HepG2 (cell line): Measurements from ENCODE around the gene CEBPE. TPM values are rescaled to one million over a fixed set of nuclear protein-coding genes. Genes with fewer than 3 reads are reported as not detected.

Experiments
- HNRNPUL1 ChIP-seq: fragments of 200-400 bp; formaldehyde crosslinking; IDR thresholded peaks from 2 replicates; pipeline ENCODE4 v1.6.1; 2017; ENCODE audit warnings: low read depth, mild to moderate bottlenecking, low read length, moderate library complexity
- JARID2 ChIP-seq: sonication (generic); formaldehyde crosslinking; IDR thresholded peaks from 2 replicates; pipeline ENCODE4 v1.8.1; 2023; ENCODE audit warnings: missing genetic modification reagents, inconsistent platforms; ENCODE audit not compliant: insufficient replicate concordance
- NKX3-1 ChIP-seq: sonication (generic); formaldehyde crosslinking; IDR thresholded peaks from 2 replicates; pipeline ENCODE4 v1.5.0; 2020; ENCODE audit warnings: missing genetic modification reagents
- POGZ ChIP-seq: sonication (generic); formaldehyde crosslinking; IDR thresholded peaks from 2 replicates; pipeline ENCODE4 v1.4.0; 2020; ENCODE audit warnings: mild to moderate bottlenecking, missing genetic modification reagents
- STAG1 ChIP-seq: sonication (generic); formaldehyde crosslinking; IDR thresholded peaks from 2 replicates; pipeline ENCODE4 v1.4.0; 2020; ENCODE audit warnings: missing genetic modification reagents
- ZNF264 ChIP-seq: sonication (generic); formaldehyde crosslinking; IDR thresholded peaks from 2 replicates; pipeline ENCODE4 v1.4.0; 2020; ENCODE audit warnings: missing genetic modification reagents
- polyA plus RNA-seq, 8 experiments: library from polyadenylated mRNA; depleted of rRNA in 3 of 8; stranded (reverse) in 7 of 8; unstranded in 1 of 8; fragments of >200 nt; fragmentation: Illumina TruSeq in 4 of 8; extraction: Trizol in 4 of 8; gene quantifications; 2 replicates each; pipeline versions ENCODE4 v1.2.1 to v1.2.3, GENCODE V29; 2011 to 2016; ENCODE audit warnings: low read depth in 4 of 8, missing spikeins in 1 of 8, mixed read lengths in 1 of 8; ENCODE audit not compliant: insufficient read depth in 1 of 8
- total RNA-seq, 5 experiments: library from RNA; depleted of rRNA; stranded (reverse); fragments of >200 nt; fragmentation: Illumina TruSeq; extraction: Trizol; gene quantifications; 2 replicates each; pipeline ENCODE4 v1.2.3, GENCODE V29; 2016; ENCODE audit warnings: low read depth in 1 of 5
- TF ChIP-seq, protein P1 (sequence below): sonication (generic); formaldehyde crosslinking; IDR thresholded peaks from 2 replicates; pipeline ENCODE4 v1.9.0; 2021; ENCODE audit warnings: missing genetic modification reagents, borderline replicate concordance
- TF ChIP-seq, protein P2 (sequence below): sonication (generic); formaldehyde crosslinking; IDR thresholded peaks from 2 replicates; pipeline ENCODE4 v1.5.0; 2020; ENCODE audit warnings: missing genetic modification reagents
- TF ChIP-seq, protein P3 (sequence below): IDR thresholded peaks from 2 replicates; pipeline ENCODE4 v1.6.1; 2012; ENCODE audit warnings: inconsistent platforms

CEBPE gene
- total and polyA plus RNA-seq, 2 of the 13 experiments (the other 11 are each of a cell fraction or from before 2014, with no cell fraction given), result 0.09 to 0.11 TPM

DNA sequence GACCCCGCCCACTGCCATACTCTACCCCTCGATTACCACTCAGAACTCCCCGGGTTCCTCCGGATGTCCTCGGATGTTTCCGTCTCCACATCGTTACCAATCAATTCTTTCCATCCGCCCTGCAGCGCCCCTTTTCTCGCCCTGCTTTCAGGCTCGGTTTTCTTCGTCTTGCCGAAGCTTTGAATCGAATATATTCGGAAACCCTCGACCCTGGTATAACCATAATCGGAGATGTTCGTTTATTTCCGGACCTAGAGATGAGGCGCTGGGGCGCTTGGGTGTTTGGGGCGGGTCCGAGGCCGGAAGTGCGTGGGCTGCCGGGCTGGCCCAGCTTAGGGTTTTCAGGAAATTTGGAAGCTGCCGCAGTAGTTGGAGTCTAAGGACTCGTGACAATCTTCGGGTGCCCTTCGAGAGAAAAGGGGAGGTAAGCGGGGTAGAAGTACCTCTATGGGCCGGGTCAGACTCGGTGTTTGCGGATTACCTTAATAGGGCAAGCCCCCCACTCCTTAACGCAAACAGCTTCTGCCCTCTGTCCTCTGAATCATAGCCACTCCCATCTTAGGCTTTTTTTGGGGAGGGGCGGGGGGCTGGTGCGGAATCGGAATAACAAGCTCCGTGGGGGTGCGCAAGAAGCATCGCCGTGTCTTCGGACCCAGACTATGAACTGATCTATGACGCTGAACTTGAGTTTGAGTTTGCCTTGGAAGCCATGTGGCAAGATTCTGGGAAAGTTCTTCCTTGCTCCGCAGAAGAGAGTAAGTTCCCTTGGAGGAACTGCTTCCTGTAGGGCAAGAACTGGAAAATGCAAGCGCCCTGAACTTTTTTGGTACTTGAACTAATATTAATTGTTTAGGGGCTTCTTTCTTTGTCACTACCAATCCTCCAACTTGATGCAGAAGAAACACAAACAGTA lies 23.6 kb downstream of the CEBPE start, which contains the start of gene C14orf119 (continued):
- TF ChIP-seq JARID2 (CRISPR knock-in tag) (no peak), NKX3-1 (CRISPR knock-in tag) (peak; percentile 89), ZNF264 (CRISPR knock-in tag) (peak; percentile 77; the same call in 1 of the 2 replicates), HNRNPUL1 (no peak), POGZ (CRISPR knock-in tag) (no peak; the same call in 1 of the 2 replicates), STAG1 (CRISPR knock-in tag) (no peak)
- TF ChIP-seq, protein P1, sequence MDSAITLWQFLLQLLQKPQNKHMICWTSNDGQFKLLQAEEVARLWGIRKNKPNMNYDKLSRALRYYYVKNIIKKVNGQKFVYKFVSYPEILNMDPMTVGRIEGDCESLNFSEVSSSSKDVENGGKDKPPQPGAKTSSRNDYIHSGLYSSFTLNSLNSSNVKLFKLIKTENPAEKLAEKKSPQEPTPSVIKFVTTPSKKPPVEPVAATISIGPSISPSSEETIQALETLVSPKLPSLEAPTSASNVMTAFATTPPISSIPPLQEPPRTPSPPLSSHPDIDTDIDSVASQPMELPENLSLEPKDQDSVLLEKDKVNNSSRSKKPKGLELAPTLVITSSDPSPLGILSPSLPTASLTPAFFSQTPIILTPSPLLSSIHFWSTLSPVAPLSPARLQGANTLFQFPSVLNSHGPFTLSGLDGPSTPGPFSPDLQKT (CRISPR knock-in tag), result peak; percentile 95; the same call in 1 of the 2 replicates
- TF ChIP-seq, protein P2, sequence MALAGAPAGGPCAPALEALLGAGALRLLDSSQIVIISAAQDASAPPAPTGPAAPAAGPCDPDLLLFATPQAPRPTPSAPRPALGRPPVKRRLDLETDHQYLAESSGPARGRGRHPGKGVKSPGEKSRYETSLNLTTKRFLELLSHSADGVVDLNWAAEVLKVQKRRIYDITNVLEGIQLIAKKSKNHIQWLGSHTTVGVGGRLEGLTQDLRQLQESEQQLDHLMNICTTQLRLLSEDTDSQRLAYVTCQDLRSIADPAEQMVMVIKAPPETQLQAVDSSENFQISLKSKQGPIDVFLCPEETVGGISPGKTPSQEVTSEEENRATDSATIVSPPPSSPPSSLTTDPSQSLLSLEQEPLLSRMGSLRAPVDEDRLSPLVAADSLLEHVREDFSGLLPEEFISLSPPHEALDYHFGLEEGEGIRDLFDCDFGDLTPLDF (CRISPR knock-in tag), result no peak
- TF ChIP-seq, protein P3, sequence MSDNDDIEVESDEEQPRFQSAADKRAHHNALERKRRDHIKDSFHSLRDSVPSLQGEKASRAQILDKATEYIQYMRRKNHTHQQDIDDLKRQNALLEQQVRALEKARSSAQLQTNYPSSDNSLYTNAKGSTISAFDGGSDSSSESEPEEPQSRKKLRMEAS, result no peak
